ENCODE data around the gene TAGLN3.
A peak's percentile ranks its signal among the peaks of the same experiment; 100 is the strongest.

TAGLN3 gene

DNA sequence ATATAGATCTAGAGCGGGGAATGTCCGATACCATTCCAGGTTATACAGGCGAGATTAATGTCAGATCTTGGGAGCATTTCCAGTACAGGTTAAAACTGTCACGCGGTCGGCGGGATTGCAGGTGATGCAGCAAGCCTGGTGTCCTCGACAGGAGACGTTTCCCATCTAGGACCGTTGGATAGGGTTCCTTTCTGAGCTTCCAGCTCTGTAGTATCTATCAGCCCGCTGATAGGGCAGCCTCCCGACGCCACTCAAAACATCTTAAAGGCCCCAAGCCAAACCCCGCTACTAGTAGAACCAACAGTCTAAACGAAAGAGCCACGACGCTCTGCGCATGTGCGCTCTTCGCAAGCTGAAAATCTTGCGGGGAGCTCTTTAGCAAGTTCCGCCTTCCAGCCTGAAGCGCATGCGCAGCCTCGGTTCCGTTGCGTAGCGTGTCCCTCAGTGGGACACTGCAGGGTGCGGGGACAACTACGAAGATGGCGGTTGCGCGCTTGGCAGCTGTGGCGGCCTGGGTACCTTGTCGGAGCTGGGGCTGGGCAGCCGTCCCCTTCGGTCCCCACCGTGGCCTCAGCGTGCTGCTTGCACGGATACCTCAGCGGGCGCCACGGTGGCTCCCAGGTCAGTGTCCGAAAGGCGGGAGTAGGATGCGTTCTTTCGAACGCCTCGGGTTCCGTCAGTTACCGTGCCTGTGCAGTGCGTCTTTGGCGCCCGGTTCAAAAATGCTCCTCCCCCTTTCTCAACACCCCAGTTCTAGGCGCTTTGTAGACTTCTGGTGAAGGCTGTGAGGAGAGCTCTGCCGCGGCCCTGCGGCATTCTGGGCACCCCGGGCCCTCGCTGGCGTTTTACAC, 19.9 kb upstream of the TAGLN3 start, which contains the start of gene ABHD10:
ABHD10 (plus strand) TSS at position 444 of the 851 bp plus-strand sequence; CDS start at position 480, 36 bp downstream.
- DNase-seq (ENCODE audit: low read depth) = peak; percentile 96

DNA sequence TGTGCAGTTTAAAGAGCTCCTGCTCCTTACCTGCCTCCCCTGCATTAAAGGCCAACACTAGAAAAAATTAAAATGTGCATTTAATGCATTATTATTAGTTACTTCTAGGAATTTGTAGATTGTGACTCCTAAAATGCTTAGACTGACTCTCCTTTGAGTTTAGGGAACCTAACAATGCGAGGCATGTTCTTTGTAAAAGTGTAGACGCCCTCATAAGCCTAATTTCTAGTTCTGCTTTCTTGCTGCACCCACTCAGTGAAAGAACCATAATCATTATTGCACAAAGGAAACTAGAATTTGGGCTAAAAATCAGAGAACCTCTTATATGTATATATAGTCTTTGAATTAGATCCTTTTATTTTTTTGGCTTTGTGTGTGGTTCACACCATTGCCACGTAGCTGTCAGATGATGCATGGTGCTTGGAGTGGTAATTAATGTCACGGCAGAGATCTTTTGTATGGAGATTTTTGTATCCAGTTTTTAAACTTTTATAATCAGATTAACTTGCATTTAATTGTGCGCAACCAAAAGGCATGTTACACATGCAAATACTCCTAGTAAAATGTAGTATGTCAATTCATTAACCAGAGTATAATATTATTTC, 19.2 kb upstream of the TAGLN3 start:
- no peak for DNase-seq (ENCODE audit: low read depth)

DNA sequence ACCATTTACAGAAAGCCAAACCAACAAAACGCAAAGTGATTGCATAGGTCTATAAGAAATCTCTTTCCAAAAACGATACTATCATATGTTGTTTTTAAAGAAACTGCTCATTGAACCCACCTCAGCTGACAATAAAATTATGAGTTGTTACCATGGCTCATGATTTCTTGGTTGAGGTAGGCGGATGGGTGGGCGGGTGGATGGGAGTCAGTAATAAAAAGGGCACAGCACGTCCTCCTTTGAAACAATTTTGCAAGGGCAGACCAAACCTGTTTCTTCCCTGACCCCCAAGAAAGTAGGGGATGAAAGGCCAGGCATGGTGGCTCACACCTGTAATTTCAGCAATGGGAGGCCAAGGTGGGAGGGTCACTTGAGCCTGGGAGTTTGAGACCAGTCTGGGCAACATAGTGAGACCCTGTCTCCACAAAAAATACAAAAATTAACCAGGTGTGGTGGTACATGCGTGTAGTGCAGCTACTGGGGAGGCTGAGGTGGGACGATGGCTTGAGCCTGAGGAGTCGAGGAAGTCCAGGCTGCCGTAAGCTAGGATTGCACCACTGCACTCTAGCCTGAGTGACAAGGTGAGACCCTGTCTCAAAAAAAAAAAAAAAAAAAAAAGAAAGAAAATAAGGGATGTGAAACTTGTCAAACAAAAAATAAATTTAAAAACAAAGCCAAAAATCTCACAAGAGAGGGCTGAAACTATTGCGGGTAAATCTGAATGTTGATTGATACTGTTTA, 17.8 kb upstream of the TAGLN3 start:
- no peak for DNase-seq (ENCODE audit: low read depth)

DNA sequence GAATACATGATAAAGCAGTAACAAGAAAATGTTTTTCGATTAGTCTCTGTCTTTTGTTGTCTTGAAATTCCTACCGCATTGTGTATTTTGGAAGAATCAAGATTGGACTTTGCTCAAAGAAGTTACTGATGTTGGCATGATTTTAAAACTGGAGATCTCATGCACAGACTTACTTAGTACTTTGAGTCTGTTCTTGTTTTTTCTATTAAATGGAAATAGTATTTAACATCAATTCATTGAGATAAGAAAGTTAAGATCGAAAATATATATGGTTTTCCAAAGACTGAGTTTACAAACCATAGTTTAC, 17.3 kb upstream of the TAGLN3 start:
- no peak for DNase-seq (ENCODE audit: low read depth)

DNA sequence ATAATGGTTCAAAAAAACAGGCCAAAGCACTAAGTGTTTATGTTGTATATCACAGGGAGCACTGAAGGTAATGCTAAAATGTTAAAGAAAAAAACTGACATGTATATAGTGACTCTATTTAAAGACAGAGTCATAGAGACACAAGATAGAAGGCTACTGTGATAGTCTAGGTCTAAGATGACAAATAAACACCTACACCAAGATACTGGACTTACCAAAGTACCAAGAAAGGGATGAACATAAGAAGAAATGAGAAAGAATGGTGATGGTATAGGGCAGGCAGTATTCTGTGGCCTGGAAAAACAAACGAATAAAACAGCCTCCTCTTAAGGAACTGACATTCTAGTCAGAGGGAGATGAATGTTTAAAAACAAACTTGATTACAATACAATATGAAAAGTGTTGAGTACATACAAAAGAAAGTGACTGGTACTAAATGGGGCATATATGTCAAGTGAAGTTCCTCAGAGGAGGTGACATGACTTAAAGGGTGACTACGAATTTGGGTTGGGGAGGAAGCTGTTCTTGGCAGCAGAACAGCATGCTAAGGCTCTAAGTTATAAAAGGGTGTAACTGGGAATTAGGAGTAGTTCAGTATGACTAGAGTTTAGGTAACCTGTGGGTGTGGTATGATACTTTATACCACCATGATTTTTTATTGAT, 14.0 kb upstream of the TAGLN3 start:
- DNase-seq (ENCODE audit: low read depth) = no peak

DNA sequence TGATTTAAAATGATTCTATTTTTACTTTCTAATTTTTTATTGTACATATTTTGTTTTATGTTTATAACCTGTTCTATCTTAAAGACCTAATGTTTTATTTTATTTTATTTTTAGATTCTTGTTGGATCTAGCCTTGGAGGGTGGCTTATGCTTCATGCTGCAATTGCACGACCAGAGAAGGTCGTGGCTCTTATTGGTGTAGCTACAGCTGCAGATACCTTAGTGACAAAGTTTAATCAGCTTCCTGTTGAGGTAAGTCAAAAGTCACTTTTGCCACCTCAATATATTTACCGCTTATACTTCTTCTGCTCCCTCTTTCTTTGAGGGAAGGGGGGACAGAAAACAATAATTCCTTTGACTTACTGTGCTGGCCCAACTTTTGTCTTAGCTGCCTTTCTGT, 11.9 kb upstream of the TAGLN3 start:
- no peak for DNase-seq (ENCODE audit: low read depth)

DNA sequence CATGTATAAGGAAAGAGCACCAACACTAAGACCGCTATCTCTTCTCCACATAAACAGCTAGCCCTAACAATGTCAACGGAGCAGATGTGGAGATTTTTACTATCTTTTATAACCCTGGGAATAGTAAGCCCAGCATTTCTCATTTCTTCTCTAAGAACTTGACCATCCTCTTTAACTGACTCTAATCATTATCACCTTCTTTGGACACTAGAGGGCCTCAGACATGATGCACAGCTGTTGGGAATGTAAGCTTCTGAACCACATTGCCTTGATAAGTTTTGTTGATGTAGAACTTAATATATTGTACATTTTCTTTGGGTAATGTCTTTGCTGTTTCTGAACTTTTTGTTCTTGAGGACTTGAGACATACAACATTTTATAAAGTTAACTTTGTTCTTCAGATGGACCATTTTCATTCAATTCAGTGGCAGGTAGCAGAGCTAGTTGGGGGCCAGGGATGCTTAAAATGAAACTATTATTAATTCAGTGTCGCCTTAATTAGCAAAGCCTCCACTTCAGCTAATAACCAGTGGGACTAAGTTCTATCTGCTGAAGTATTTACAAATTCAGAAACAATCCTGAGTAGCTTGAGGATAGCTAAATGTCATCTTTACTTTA, 9.6 kb upstream of the TAGLN3 start:
- no peak for DNase-seq (ENCODE audit: low read depth)

DNA sequence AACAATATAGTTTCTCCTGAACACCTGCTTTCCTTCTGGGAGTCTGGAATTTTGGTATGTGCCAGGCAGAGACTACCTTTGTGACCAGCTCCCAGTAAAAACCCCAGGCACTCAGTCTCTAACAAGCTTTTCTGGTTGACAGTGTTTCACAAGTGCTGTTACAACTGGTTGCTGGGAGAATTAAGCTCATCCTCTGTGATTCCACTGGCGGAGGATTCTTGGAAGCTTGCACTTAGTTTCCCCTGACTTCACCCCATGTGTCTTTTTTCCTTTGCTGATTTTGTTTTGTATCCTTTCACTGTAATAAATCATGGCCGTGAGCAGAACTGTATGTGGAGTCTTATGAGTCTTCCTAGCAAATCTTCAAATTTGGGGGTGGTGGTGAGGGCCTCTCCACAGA, 5.7 kb upstream of the TAGLN3 start:
- no peak for DNase-seq (ENCODE audit: low read depth)

DNA sequence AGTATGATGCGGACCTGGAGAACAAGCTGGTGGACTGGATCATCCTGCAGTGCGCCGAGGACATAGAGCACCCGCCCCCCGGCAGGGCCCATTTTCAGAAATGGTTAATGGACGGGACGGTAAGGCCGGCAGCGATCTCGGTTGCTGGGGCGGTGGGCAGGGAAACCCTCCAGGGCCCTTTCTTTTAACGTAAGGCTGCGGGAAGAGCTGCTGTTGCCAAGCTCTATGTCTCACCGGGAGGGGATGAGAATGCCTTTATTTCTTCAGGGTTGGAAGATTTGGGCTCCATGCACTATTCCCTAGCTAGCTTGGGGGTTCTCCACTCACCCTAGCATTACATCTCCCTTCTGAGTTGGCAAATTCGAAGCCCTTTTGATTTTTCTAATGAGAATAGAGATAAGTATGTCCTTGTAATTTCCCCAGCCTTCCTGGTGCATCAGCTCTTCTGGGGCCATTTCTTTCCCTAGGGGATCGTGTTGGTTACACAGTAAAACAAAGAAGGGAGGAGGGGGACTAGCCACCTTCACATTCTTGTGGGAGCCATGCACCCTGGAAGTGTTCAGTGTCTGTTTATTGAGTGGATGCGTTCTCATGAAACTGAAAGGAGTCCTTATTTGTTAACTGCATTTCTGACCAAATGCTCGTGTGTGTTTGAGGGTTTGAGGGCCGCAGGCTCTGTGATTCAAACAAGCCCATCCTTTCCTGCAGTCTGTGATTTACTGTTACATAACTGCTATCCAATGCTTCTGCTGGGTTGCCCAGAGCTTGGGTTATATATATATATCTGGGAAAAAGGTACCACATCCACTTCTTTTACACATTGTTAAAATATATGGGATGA, 982 bp downstream of the TAGLN3 start:
- no peak for DNase-seq (ENCODE audit: low read depth)

DNA sequence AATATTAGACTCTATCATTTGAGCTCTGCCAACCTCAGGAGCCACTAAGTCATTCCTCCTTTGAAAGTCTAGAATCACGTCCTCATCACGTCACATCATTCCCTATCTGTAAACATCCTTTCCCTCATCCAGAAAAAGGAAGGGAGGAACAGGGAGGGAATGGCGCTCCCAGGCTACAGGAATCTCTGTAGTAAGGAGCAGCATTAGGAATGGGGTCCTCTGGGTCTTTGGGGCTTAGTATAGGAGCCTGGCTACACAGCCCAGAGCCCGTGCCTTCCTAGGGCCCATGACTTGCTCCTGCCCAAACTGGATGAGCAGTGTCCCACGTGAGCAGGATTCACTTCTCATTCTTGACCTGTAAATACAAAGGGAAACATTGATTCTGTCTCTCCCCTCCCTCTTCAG, 1.6 kb downstream of the TAGLN3 start:
- no peak for DNase-seq (ENCODE audit: low read depth)

DNA sequence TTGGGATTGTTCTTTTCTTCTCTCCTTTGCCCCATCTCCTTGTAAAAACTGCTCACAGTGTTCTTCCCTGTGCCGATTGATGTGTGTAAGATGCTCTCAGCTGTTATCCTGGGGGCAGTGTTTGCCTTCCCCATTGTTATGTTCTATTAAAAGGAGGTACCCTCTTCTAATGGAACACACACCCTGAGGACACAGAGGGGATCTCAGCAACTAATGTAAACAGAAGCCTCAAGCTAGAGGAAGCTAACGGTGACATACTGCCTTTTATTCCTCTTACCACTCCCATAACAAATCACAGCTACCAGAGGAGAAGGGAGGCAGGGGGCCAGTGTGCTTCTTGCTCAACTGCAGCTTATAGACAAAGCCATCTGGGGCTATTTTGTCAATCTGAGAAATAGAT, 2.2 kb downstream of the TAGLN3 start:
- DNase-seq (ENCODE audit: low read depth) = no peak

DNA sequence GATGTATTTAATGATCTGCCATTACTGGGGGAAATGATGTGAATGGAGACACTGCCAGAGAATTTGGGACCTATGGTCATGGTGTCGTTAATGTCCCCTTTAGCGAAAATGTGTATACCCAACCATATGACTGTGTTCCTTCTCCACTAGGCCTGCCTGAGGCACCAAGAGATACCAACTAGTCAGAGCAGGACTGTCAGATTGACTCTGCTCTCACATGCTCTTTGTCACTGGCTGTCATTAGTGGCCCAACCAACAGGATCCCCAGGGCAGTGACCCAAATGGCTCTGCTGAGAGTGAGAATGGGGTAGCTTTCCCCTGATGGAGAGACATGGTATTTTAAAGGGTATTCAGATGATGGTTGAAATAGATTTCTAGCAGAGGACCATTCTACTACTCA, 2.8 kb downstream of the TAGLN3 start:
- DNase-seq (ENCODE audit: low read depth) = no peak

DNA sequence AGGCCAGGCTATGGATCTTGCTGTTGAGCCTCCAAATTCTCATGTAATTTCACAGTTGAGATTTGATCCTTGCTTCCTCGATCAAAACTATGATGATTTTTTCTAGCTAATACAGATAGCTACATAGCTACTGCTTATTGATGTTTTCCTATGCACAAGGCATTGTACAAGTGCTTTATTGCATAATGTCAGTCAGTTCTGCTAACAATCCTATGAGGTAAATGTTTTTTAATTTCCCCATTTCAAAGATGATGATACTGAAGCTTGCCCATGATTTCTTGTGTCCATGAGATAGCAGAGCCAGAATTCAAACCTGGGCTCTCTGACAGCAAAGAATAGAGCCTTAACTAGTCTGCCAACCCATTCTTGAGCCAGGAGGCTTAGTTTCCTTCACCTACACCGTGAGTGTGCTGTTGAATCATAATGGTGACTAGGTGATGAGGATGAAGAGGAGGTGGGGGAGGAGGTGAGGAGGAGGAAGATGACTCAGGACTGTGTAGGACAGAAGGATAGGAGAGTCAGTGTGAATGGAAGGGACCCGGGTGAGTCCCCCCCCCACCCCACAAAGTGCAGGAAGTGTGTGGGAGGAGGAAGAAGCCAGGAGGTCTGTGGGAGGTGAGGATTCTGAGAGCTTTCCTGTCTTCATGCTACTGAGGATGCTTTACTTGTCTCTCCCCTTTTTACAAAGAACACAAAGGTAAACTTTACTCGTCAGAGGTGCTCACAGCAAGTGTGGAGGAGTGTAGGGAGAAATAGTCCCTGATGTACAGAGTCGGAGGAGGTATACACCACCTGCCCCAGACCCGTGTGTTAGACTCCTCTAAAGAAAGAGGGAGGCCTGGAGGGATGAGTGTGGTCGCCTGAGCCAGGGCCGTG, 3.6 kb downstream of the TAGLN3 start:
- DNase-seq (ENCODE audit: low read depth) = peak; percentile 30

DNA sequence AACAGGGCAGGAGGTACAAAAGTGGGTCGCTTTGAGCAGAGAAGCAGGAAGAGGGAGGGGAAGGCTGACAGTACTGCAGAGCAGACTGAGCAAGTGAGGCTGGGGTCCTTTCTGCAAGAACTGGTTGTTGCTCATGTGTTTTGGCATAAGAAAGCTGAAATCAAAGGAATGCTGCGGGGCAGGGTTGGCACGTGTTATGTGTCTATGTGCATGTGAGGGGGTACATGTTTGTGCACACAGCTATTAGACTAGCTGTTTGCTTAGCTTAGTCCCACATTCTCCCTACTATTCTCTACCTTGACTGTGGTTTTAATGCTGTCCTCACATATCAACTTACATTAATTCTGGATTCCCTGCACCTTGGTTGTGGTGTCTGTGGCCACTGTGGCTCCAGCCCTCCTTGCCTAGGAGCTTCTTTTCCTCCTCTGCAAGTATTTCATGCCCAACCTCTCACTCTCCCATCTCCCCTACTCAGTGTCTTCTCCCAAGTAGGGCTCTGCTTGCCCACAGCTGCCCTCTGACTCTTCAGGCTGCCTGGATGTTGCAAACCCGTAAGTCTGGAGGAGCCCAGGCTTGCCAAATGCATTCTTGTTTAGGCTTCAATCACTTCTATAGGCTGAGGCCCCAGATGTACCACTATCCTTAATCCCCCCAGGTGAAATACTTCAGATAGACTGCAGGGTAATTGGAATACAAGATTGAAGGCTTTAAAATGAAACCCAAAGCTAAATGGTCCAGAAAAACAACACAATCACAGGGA, 4.8 kb downstream of the TAGLN3 start:
- DNase-seq (ENCODE audit: low read depth) = no peak

DNA sequence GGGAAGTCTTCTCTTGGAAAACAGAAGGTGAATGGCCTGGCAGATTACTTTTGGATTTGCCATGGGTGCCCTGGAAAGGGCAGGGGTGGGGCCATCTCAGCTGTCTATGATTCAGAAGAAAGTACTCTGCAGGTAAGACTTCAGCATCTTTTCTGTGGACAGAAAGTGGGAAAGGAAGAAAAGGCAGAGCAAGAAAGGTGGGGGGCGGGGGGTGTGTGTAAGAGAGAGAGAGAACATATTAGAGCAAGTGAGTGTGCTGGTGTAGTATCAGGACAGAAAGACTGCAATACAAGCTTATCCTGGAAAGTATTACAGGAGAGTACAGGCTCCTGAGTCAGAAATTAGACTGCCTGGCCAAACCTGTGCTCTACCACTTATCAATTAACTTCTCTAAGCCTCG, 5.5 kb downstream of the TAGLN3 start:
- no peak for DNase-seq (ENCODE audit: low read depth)

DNA sequence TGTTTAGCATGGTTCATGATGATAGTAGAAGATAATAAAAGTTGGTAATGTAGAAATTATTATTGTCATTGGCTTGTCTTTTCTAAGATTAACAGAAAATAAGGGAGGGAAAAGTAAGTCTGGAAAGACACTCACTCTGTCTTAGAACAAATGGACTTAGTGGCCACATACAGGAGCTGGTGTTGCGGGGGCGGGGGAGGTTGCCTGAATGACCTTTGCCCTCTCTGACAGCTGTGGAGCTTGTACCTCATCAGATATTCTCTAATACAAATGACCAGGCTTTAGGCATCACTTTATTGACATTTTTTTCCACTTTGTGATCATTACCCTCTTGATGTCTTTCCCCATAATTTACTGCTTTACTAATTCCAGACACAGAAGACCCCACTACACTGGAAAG, 5.9 kb downstream of the TAGLN3 start:
- no peak for DNase-seq (ENCODE audit: low read depth)

DNA sequence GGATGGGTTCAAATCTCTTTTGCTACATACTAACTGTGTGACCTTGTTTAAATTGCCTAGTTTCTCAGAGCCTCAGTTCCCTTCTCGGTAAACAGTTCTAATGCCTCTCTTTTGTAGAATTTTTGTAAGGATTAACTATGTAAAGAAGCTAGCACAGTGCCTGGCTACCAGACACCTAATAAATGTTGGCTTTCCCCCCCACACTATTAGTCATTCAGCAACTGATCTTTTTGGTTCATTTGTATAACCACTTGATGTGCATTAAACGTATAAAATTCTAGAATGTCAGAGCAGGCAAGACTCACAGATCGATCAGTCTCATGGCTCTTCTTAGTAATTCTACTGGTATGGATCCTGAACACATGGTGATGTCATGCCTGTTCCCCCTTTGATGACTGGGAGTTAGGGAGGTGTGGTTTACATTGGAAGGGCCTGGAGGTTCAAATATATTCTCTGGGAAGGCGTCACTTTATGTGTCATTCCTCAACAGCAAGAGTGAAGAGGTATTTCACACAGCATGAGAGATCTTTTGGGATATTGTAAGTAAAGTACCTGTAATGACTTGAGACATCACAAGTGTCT, 6.5 kb downstream of the TAGLN3 start:
- no peak for DNase-seq (ENCODE audit: low read depth)

DNA sequence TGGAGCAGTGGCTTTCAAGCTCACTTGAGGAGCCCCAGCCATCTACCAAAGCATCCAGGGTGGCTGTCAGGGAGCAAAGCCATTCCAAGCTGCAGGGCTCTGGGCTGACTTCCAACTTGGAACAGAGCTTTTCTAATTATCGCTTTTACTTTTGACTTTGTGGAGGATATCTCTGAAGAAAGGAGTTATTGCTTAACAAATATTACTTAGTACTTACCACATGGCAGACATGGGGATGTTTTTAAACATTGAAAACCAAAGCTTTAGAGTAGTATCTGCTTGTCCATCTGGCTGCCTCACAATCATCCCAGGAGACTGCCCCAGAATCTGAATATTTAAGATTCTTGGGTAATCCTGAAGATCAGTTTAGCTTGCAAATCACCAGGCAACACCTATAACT, 8.9 kb downstream of the TAGLN3 start:
- DNase-seq (ENCODE audit: low read depth) = no peak

DNA sequence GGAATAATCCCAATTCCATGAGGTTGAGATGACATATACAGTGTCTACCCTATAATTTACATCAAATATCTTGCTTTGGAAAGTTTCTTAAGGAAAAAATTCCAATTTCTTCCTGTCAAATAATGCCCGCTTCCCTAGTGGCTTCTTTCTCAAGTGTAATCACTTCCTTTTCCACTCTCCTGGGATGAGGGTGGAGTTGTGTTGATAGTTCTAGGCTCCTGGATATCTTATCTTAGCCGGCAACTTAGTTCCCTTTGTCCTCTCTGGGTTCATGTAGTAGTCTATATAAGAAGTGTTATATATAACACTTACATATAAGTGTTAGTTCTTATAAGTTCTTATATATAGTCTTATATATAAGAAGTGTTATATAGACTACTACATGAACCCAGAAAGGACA, 10.9 kb downstream of the TAGLN3 start:
- DNase-seq (ENCODE audit: low read depth) = no peak
